KMS-11 (cell line): ENCODE measurements around the gene ZNF175.

Experiments used
- H2AFZ ChIP-seq: fragments of 200-600 bp; sonication (generic); 2 replicates; pipeline ENCODE4 v1.6.1; 2016; ENCODE audit warnings: antibody characterized with exemption, mixed run types, low read depth
- H3K27ac ChIP-seq: fragments of 200-600 bp; sonication (generic); 2 replicates; pipeline ENCODE4 v1.6.1; 2016; ENCODE audit warnings: mild to moderate bottlenecking, mixed run types
- H3K27me3 ChIP-seq: fragments of 200-600 bp; sonication (generic); 2 replicates; pipeline ENCODE4 v1.6.1; 2017; ENCODE audit warnings: mild to moderate bottlenecking, low read depth, mixed run types, moderate library complexity; ENCODE audit not compliant: insufficient read depth
- H3K36me3 ChIP-seq: fragments of 200-600 bp; sonication (generic); 2 replicates; pipeline ENCODE4 v1.6.1; 2017; ENCODE audit warnings: mild to moderate bottlenecking, mixed run types; ENCODE audit not compliant: insufficient read depth
- H3K4me1 ChIP-seq: fragments of 200-600 bp; sonication (generic); 2 replicates; pipeline ENCODE4 v1.6.1; 2016; ENCODE audit warnings: mild to moderate bottlenecking, low read depth, mixed run types; ENCODE audit not compliant: poor library complexity, severe bottlenecking
- H3K4me2 ChIP-seq: fragments of 200-600 bp; sonication (generic); 2 replicates; pipeline ENCODE4 v1.7.0; 2016; ENCODE audit warnings: mild to moderate bottlenecking, mixed run types
- H3K4me3 ChIP-seq: fragments of 200-600 bp; sonication (generic); IDR thresholded peaks from 2 replicates; pipeline ENCODE4 v1.6.1; 2017; ENCODE audit warnings: low read depth, low read length, mixed read lengths; ENCODE audit not compliant: insufficient read depth
- H3K79me2 ChIP-seq: fragments of 200-600 bp; sonication (generic); 2 replicates; pipeline ENCODE4 v1.6.1; 2016; ENCODE audit warnings: low read depth, mixed run types; ENCODE audit not compliant: insufficient read depth
- H3K9ac ChIP-seq: fragments of 200-600 bp; sonication (generic); 2 replicates; pipeline ENCODE4 v1.6.1; 2016; ENCODE audit warnings: mild to moderate bottlenecking, mixed run types
- H4K20me1 ChIP-seq: fragments of 200-600 bp; sonication (generic); 2 replicates; pipeline ENCODE4 v1.6.1; 2016; ENCODE audit warnings: mild to moderate bottlenecking, mixed run types; ENCODE audit not compliant: insufficient read depth
- TF ChIP-seq, protein P1 (sequence below): fragments of 200-600 bp; sonication (generic); conservative IDR thresholded peaks from 2 replicates; pipeline ENCODE4 v1.6.1; 2017; ENCODE audit warnings: low read depth, mild to moderate bottlenecking, antibody characterized with exemption, low read length, moderate library complexity, mixed read lengths

ZNF175 gene

DNA sequence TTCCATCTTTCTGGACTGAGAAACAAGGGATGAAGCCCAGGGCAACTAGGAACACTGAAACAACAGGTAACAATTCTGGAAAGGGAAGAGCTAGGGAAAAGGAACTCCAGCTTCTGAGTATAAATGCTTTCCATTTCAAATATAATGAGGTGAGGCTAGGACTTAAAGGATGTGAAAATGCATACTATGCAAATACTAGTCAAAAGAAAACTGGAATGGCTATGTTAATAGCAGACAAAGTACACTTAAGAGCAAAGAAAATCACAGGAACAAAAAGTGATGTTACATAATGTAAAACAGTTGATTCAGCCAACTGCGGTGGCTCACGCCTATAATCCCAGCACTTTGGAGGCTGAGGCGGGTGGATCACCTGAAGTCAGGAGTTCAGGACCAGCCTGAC lies 69.3 kb downstream of the ZNF175 start:
- Histone ChIP-seq H3K27me3 (no peaks in the 10 kb centered on the region), H3K27ac (no peak overlapping the region), H2AFZ (no peak overlapping the region), H3K4me3 (no peak overlapping the region), H4K20me1 (no peaks in the 10 kb centered on the region), H3K9ac (no peak overlapping the region), H3K36me3 (no peaks in the 10 kb centered on the region), H3K79me2 (no peaks in the 10 kb centered on the region), H3K4me1 (no peaks in the 10 kb centered on the region), H3K4me2 (no peak overlapping the region)
- TF ChIP-seq, protein P1, sequence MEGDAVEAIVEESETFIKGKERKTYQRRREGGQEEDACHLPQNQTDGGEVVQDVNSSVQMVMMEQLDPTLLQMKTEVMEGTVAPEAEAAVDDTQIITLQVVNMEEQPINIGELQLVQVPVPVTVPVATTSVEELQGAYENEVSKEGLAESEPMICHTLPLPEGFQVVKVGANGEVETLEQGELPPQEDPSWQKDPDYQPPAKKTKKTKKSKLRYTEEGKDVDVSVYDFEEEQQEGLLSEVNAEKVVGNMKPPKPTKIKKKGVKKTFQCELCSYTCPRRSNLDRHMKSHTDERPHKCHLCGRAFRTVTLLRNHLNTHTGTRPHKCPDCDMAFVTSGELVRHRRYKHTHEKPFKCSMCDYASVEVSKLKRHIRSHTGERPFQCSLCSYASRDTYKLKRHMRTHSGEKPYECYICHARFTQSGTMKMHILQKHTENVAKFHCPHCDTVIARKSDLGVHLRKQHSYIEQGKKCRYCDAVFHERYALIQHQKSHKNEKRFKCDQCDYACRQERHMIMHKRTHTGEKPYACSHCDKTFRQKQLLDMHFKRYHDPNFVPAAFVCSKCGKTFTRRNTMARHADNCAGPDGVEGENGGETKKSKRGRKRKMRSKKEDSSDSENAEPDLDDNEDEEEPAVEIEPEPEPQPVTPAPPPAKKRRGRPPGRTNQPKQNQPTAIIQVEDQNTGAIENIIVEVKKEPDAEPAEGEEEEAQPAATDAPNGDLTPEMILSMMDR = no peak

DNA sequence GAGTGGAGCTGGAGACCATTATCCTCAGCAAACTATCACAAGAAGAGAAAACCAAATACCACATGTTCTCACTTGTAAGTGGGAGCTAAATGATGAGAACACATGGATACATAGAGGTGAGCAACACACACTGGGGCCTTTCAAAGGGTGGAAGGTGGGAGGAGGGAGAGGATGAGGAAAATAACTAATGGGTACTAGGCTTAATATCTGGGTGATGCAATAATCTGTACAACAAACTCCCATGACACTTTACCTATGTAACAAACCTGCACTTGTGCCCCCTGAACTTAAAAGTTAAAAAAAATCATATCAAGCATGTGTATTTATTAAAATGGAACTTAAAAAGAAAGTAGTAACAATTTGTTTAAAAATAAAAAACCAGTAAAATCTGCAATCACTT lies 70.6 kb downstream of the ZNF175 start:
- Histone ChIP-seq H4K20me1 (no peaks in the 10 kb centered on the region), H3K9ac (no peak overlapping the region), H2AFZ (no peak overlapping the region), H3K4me1 (no peaks in the 10 kb centered on the region), H3K27me3 (no peaks in the 10 kb centered on the region), H3K27ac (no peak overlapping the region), H3K4me2 (no peak overlapping the region), H3K36me3 (no peaks in the 10 kb centered on the region), H3K79me2 (no peaks in the 10 kb centered on the region), H3K4me3 (no peak overlapping the region)
- TF ChIP-seq, protein P1 = no peak
